PC-3 (cell line): Measurements from ENCODE around the gene HSPB7. TPM values are rescaled to one million over a fixed set of nuclear protein-coding genes. Genes with fewer than 3 reads are reported as not detected.

Experiments used
- ATAC-seq: fragments of 200-7000 bp; cut with Tn5 transposase; 2 replicates; pipeline ENCODE4 v1.9.1; 2020; ENCODE audit warnings: mild to moderate bottlenecking, moderate library complexity
- BruUV-seq: library from RNA; stranded (reverse); fragments of 400-500 nt; replicated peaks from 2 replicates; lab custom pipeline; 2021; lab: Mats Ljungman, UMichigan
- CTCF ChIA-PET: fragments of 300-600 bp; sonication (Branson Sonifier 250); formaldehyde crosslinking; loops from one replicate; lab custom pipeline; 2022; ENCODE audit warnings: antibody characterized with exemption; lab: Charles Lee
- POLR2A ChIA-PET: fragments of 300-600 bp; sonication (Branson Sonifier 250); formaldehyde crosslinking; loops from one replicate; lab custom pipeline; 2022; ENCODE audit warnings: antibody characterized with exemption; ENCODE audit not compliant: unreplicated experiment; lab: Charles Lee
- DNase-seq: peaks from one replicate; pipeline ENCODE4 v3.0.0-alpha.2; 2015
- H2AFZ ChIP-seq: fragments of 300-600 bp; sonication (generic); 2 replicates; pipeline ENCODE4 v1.6.0; 2016; ENCODE audit warnings: antibody characterized with exemption, low read length
- H3F3A ChIP-seq: fragments of 300-600 bp; sonication (generic); one replicate; pipeline ENCODE4 v1.6.0; 2017; ENCODE audit warnings: antibody characterized with exemption, low read length, control low read depth, mild to moderate bottlenecking; ENCODE audit not compliant: unreplicated experiment
- H3K27ac ChIP-seq: fragments of 300-600 bp; sonication (generic); 2 replicates; pipeline ENCODE4 v1.5.1; 2016; ENCODE audit warnings: mild to moderate bottlenecking, low read length
- H3K27me3 ChIP-seq: fragments of 300-600 bp; sonication (generic); 2 replicates; pipeline ENCODE4 v1.6.1; 2016; ENCODE audit warnings: low read length, mixed read lengths
- H3K36me3 ChIP-seq: fragments of 300-600 bp; sonication (generic); 2 replicates; pipeline ENCODE4 v1.6.1; 2016; ENCODE audit warnings: low read depth, mixed run types, low read length, mixed read lengths
- H3K4me1 ChIP-seq: fragments of 300-600 bp; sonication (generic); 2 replicates; pipeline ENCODE4 v1.5.1; 2016; ENCODE audit warnings: low read length; ENCODE audit not compliant: insufficient read depth
- H3K4me2 ChIP-seq: fragments of 300-600 bp; sonication (generic); 2 replicates; pipeline ENCODE4 v1.6.0; 2016; ENCODE audit warnings: low read length
- H3K4me3 ChIP-seq: fragments of 300-600 bp; sonication (generic); 2 replicates; pipeline ENCODE4 v1.5.1; 2016; ENCODE audit warnings: mild to moderate bottlenecking, low read length, mixed read lengths
- H3K79me2 ChIP-seq: fragments of 300-600 bp; sonication (generic); 2 replicates; pipeline ENCODE4 v1.6.1; 2017; ENCODE audit warnings: low read length, mixed read lengths
- H3K9ac ChIP-seq: fragments of 300-600 bp; sonication (generic); 2 replicates; pipeline ENCODE4 v1.6.0; 2016; ENCODE audit warnings: mild to moderate bottlenecking, low read length
- H3K9me2 ChIP-seq: fragments of 300-600 bp; sonication (generic); replicated peaks from 2 replicates; pipeline ENCODE4 v1.6.1; 2016; ENCODE audit warnings: mixed run types, low read length, mixed read lengths
- H3K9me3 ChIP-seq: fragments of 300-600 bp; sonication (generic); 2 replicates; pipeline ENCODE4 v1.6.1; 2016; ENCODE audit warnings: low read length, mixed read lengths
- H4K20me1 ChIP-seq: fragments of 300-600 bp; sonication (generic); 2 replicates; pipeline ENCODE4 v1.6.1; 2016; ENCODE audit warnings: low read length, mixed read lengths
- EZH2 ChIP-seq: fragments of 300-600 bp; sonication (generic); IDR thresholded peaks from one replicate; pipeline ENCODE4 v1.6.1; 2017; ENCODE audit warnings: antibody characterized with exemption, mild to moderate bottlenecking, low read length; ENCODE audit not compliant: unreplicated experiment
- EZH2phosphoT487 ChIP-seq: fragments of 300-600 bp; sonication (generic); IDR thresholded peaks from 2 replicates; pipeline ENCODE4 v1.6.1; 2018; ENCODE audit warnings: mild to moderate bottlenecking, antibody characterized with exemption, low read length, borderline replicate concordance
- intact Hi-C: fragments of 100-400 bp; cut with micrococcal nuclease; formaldehyde crosslinking; loops from 2 replicates; pipeline ENCODE4 v1.9.0; 2023
- total RNA-seq: library from RNA; depleted of rRNA; stranded (reverse); fragments of >200 nt; gene quantifications from 2 replicates; pipeline ENCODE4 v1.2.3, GENCODE V29; 2014
- TF ChIP-seq, protein P1 (sequence below): fragments of 300-600 bp; sonication (generic); conservative IDR thresholded peaks from 2 replicates; pipeline ENCODE4 v1.5.1; 2017; ENCODE audit warnings: antibody characterized with exemption, low read depth, mild to moderate bottlenecking, low read length

The HSPB7 gene
- total RNA-seq, 1 experiment from 2014 or later = not detected

DNA sequence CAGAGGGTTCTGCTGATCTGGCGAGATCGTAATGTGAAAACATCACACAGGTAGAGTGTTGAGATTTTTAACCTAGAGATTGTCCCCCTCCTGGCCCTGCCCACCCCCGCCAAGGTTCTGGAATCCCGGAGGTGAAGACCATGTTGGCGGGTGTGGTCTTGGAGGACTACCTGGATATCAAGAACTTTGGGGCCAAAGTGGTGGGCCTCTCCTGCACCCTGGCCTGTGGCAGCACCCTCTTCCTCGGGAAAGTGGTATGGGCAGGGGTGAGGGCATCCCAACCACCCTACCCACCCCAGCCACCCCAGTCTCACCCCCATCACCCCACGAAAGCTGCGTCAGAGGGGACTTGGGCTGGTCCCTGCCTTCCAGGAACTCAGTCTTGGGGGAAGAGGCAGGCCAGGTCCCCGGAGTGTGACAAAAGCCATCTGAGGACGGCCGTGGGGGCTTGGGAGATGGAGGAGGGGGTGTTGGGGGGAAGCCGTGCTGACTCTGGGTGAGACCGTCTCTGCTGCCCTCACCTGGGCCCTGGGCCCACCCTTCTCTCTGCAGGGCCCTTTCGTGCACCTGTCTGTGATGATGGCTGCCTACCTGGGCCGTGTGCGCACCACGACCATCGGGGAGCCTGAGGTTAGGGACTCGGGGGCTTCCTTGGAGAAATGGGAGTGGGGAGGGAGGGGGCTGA lies 30.1 kb upstream of the HSPB7 start:
- intact Hi-C loops = no loop called here
- Histone ChIP-seq H3K4me3 (no peak overlapping the region), H3K4me1 (no peaks in the 10 kb centered on the region), H3K36me3 (no peaks in the 10 kb centered on the region), H3K27ac (no peak overlapping the region), H3K27me3 (no peaks in the 10 kb centered on the region), H3K9me3 (no peaks in the 10 kb centered on the region), H3F3A (no peaks in the 10 kb centered on the region), H3K9ac (no peak overlapping the region), H2AFZ (no peak overlapping the region), H3K9me2 (no peaks in the 10 kb centered on the region), H3K4me2 (no peak overlapping the region), H4K20me1 (no peaks in the 10 kb centered on the region), H3K79me2 (no peaks in the 10 kb centered on the region)
- CTCF ChIA-PET = no interaction called here
- DNase-seq (no peak), ATAC-seq (no peak)
- TF ChIP-seq EZH2phosphoT487 = no peak
- no TSS peak for BruUV-seq
- POLR2A ChIA-PET = no interaction called here

DNA sequence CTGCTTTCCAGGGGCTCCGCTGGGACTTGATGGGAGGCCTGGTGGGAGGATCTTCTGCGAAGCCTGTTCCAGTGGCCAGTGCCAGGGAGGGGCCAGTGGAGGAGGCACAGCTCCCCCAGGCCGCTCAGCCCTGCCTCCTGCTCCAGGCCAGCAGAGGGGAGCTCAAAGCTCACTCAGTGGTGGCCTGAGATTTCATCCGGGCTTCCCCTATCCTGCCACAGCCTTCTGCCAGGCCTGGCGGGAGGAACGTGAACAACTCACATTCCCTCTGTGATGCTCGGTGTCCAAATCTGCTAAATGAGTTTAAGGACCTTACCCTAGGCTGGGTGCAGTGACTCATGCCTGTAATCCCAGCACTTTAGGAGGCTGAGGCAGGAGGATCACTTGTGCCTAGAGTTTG lies 29.0 kb upstream of the HSPB7 start:
- POLR2A ChIA-PET = no interaction called here

DNA sequence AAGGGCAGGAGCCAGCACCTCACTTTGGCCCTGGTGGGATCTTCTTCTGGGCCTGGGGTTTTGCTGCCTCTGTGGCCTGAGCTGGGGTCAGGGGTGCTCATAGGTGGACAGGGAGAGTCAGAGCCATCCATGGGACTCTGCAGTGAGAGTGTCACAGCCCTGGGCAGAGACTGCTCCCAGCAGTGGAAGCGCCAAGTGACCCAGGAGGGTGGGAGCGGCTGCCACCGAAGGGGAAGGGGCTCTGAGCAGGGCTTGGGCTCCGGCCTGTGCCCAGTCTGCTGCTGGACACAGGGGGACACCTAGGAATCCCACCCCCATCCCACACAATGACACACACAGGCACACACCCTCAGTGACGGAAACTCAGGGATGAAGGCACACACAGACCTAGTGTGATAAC lies 26.1 kb upstream of the HSPB7 start:
- intact Hi-C loops = no loop called here
- H3K9me2 ChIP-seq = no peaks in the 10 kb centered on the region
- no peak overlapping the region for H3K4me2 ChIP-seq
- no peaks in the 10 kb centered on the region for H3K9me3 ChIP-seq
- TF ChIP-seq EZH2phosphoT487 = no peak
- TF ChIP-seq, protein P1, sequence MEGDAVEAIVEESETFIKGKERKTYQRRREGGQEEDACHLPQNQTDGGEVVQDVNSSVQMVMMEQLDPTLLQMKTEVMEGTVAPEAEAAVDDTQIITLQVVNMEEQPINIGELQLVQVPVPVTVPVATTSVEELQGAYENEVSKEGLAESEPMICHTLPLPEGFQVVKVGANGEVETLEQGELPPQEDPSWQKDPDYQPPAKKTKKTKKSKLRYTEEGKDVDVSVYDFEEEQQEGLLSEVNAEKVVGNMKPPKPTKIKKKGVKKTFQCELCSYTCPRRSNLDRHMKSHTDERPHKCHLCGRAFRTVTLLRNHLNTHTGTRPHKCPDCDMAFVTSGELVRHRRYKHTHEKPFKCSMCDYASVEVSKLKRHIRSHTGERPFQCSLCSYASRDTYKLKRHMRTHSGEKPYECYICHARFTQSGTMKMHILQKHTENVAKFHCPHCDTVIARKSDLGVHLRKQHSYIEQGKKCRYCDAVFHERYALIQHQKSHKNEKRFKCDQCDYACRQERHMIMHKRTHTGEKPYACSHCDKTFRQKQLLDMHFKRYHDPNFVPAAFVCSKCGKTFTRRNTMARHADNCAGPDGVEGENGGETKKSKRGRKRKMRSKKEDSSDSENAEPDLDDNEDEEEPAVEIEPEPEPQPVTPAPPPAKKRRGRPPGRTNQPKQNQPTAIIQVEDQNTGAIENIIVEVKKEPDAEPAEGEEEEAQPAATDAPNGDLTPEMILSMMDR = no peak
- no peak for TF ChIP-seq EZH2
- H3K4me3 ChIP-seq = no peak overlapping the region
- ATAC-seq (no peak), DNase-seq (no peak)
- H3K36me3 ChIP-seq = no peaks in the 10 kb centered on the region
- H3K27ac ChIP-seq = no peak overlapping the region
- no peak overlapping the region for H2AFZ ChIP-seq
- POLR2A ChIA-PET = interaction anchor here (0.7 kb wide), 1 partner anchor 9 kb away, joined by 4 read pairs; no protein-coding TSS in a partner anchor
- no peaks in the 10 kb centered on the region for H3F3A ChIP-seq
- no peaks in the 10 kb centered on the region for H3K4me1 ChIP-seq
- CTCF ChIA-PET = no interaction called here
- no peaks in the 10 kb centered on the region for H3K27me3 ChIP-seq
- H4K20me1 ChIP-seq = no peaks in the 10 kb centered on the region
- H3K79me2 ChIP-seq = no peaks in the 10 kb centered on the region
- H3K9ac ChIP-seq = no peak overlapping the region
- BruUV-seq = no TSS peak

More for the DNA sequence above, 29.0 kb upstream of the HSPB7 start:
- CTCF ChIA-PET = no interaction called here
- no peak for TF ChIP-seq EZH2
- TF ChIP-seq, protein P1 = no peak
- TF ChIP-seq EZH2phosphoT487 = no peak
- H4K20me1 ChIP-seq = no peaks in the 10 kb centered on the region
- H2AFZ ChIP-seq = no peak overlapping the region
- no peaks in the 10 kb centered on the region for H3K79me2 ChIP-seq
- no TSS peak for BruUV-seq
- H3K9me2 ChIP-seq = no peaks in the 10 kb centered on the region
- no peak overlapping the region for H3K4me3 ChIP-seq
- H3K36me3 ChIP-seq = no peaks in the 10 kb centered on the region
- no peak for DNase-seq
- no peak overlapping the region for H3K27ac ChIP-seq
- ATAC-seq = 0 out of 2 replicates have a peak, but pooled peaks have one; percentile 13
- H3F3A ChIP-seq = no peaks in the 10 kb centered on the region
- no peak overlapping the region for H3K9ac ChIP-seq
- no peaks in the 10 kb centered on the region for H3K4me1 ChIP-seq
- intact Hi-C loops = no loop called here
- no peak overlapping the region for H3K4me2 ChIP-seq
- H3K9me3 ChIP-seq = no peaks in the 10 kb centered on the region
- H3K27me3 ChIP-seq = no peaks in the 10 kb centered on the region
